MM.1S (cell line): ENCODE results near the gene SH2D4B.

Experiments
- DNase-seq: peaks from one replicate; pipeline ENCODE4 v3.0.0-alpha.2; 2015
- H2AFZ ChIP-seq: fragments of 300-600 bp; sonication (generic); 2 replicates; pipeline ENCODE4 v1.6.0; 2016; ENCODE audit warnings: antibody characterized with exemption, low read length
- H3F3A ChIP-seq: fragments of 300-600 bp; sonication (generic); 2 replicates; pipeline ENCODE4 v1.6.1; 2016; ENCODE audit warnings: mild to moderate bottlenecking, antibody characterized with exemption, low read length, moderate library complexity, mixed read lengths; ENCODE audit not compliant: insufficient read depth
- H3K27ac ChIP-seq: fragments of 300-600 bp; sonication (generic); 2 replicates; pipeline ENCODE4 v1.5.1; 2016; ENCODE audit warnings: mild to moderate bottlenecking, low read length
- H3K27me3 ChIP-seq: fragments of 300-600 bp; sonication (generic); replicated peaks from 2 replicates; pipeline ENCODE4 v1.6.0; 2016; ENCODE audit warnings: low read length; ENCODE audit not compliant: insufficient read depth
- H3K36me3 ChIP-seq: fragments of 300-600 bp; sonication (generic); replicated peaks from 2 replicates; pipeline ENCODE4 v1.6.1; 2016; ENCODE audit warnings: mild to moderate bottlenecking, low read length, mixed read lengths; ENCODE audit not compliant: insufficient read depth
- H3K4me1 ChIP-seq: fragments of 300-600 bp; sonication (generic); 2 replicates; pipeline ENCODE4 v1.6.1; 2016; ENCODE audit warnings: low read length, mixed read lengths
- H3K4me2 ChIP-seq: fragments of 300-600 bp; sonication (generic); 2 replicates; pipeline ENCODE4 v1.6.0; 2016; ENCODE audit warnings: low read depth, low read length
- H3K4me3 ChIP-seq: fragments of 300-600 bp; sonication (generic); 2 replicates; pipeline ENCODE4 v1.5.1; 2016; ENCODE audit warnings: low read length, mixed read lengths
- H3K79me2 ChIP-seq: fragments of 300-600 bp; sonication (generic); 2 replicates; pipeline ENCODE4 v1.6.1; 2016; ENCODE audit warnings: mixed run types, low read length, mixed read lengths
- H3K9ac ChIP-seq: fragments of 300-600 bp; sonication (generic); 2 replicates; pipeline ENCODE4 v1.6.1; 2016; ENCODE audit warnings: low read length, mixed read lengths
- H3K9me2 ChIP-seq: fragments of 300-600 bp; sonication (generic); replicated peaks from 2 replicates; pipeline ENCODE4 v1.6.1; 2016; ENCODE audit warnings: mild to moderate bottlenecking, low read length, mixed read lengths; ENCODE audit not compliant: insufficient read depth
- H3K9me3 ChIP-seq: fragments of 300-600 bp; sonication (generic); replicated peaks from 2 replicates; pipeline ENCODE4 v1.6.1; 2016; ENCODE audit warnings: mild to moderate bottlenecking, low read length, mixed read lengths; ENCODE audit not compliant: insufficient read depth
- H4K20me1 ChIP-seq: fragments of 300-600 bp; sonication (generic); 2 replicates; pipeline ENCODE4 v1.6.1; 2016; ENCODE audit warnings: mild to moderate bottlenecking, low read length, moderate library complexity, mixed read lengths; ENCODE audit not compliant: insufficient read depth
- CTCF ChIP-seq: fragments of 300-600 bp; sonication (generic); IDR thresholded peaks from 2 replicates; pipeline ENCODE4 v1.5.1; 2016; ENCODE audit warnings: antibody characterized with exemption, low read length, mixed read lengths
- EZH2 ChIP-seq: fragments of 300-600 bp; sonication (generic); optimal IDR thresholded peaks from 2 replicates; pipeline ENCODE3; 2017; ENCODE audit warnings: low read depth, mild to moderate bottlenecking, antibody characterized with exemption, low read length, mixed read lengths
- EZH2phosphoT487 ChIP-seq: fragments of 300-600 bp; sonication (generic); IDR thresholded peaks from 2 replicates; pipeline ENCODE4 v1.6.1; 2018; ENCODE audit warnings: antibody characterized with exemption, low read length

Gene SH2D4B

GRCh38 chr10:80524190-80524909 lies 13.4 kb upstream of the SH2D4B start:
- no peak for DNase-seq
- Histone ChIP-seq H3F3A (no peaks in the 10 kb centered on the region), H3K9ac (no peak overlapping the region), H3K4me3 (no peak overlapping the region), H2AFZ (no peak overlapping the region), H4K20me1 (no peaks in the 10 kb centered on the region), H3K9me3 (no peaks in the 10 kb centered on the region), H3K79me2 (no peaks in the 10 kb centered on the region), H3K4me2 (no peak overlapping the region), H3K9me2 (no peaks in the 10 kb centered on the region), H3K36me3 (no peaks in the 10 kb centered on the region), H3K4me1 (no peaks in the 10 kb centered on the region), H3K27me3 (no peaks in the 10 kb centered on the region), H3K27ac (no peak overlapping the region)
- TF ChIP-seq CTCF (no peak), EZH2phosphoT487 (no peak), EZH2 (no peak)

- H4K20me1 ChIP-seq: no peaks in the 10 kb centered on the region
- no peak overlapping the region for H3K27ac ChIP-seq
Observed at GRCh38 chr10:80526218-80526617, 11.5 kb upstream of the SH2D4B start.

GRCh38 chr10:80526742-80527141 lies 11.0 kb upstream of the SH2D4B start:
- H3K4me2 ChIP-seq: no peak overlapping the region
- no peaks in the 10 kb centered on the region for H3K9me3 ChIP-seq
- no peak overlapping the region for H2AFZ ChIP-seq
- no peaks in the 10 kb centered on the region for H3K27me3 ChIP-seq
- no peak overlapping the region for H3K4me3 ChIP-seq
- no peak overlapping the region for H3K27ac ChIP-seq
- TF ChIP-seq CTCF (no peak), EZH2phosphoT487 (no peak), EZH2 (no peak)
- no peaks in the 10 kb centered on the region for H4K20me1 ChIP-seq
- no peaks in the 10 kb centered on the region for H3K4me1 ChIP-seq
- no peak for DNase-seq
- H3K79me2 ChIP-seq: no peaks in the 10 kb centered on the region
- no peak overlapping the region for H3K9ac ChIP-seq
- H3K36me3 ChIP-seq: no peaks in the 10 kb centered on the region
- H3F3A ChIP-seq: no peaks in the 10 kb centered on the region
- H3K9me2 ChIP-seq: no peaks in the 10 kb centered on the region

More at GRCh38 chr10:80526218-80526617, 11.5 kb upstream of the SH2D4B start:
- no peaks in the 10 kb centered on the region for H3K9me2 ChIP-seq
- H3K27me3 ChIP-seq: no peaks in the 10 kb centered on the region
- TF ChIP-seq CTCF: no peak
- TF ChIP-seq EZH2: no peak
- TF ChIP-seq EZH2phosphoT487: no peak
- no peaks in the 10 kb centered on the region for H3K9me3 ChIP-seq
- H3K4me1 ChIP-seq: no peaks in the 10 kb centered on the region
- DNase-seq: no peak
- no peak overlapping the region for H3K4me2 ChIP-seq
- H3K9ac ChIP-seq: no peak overlapping the region
- H3K36me3 ChIP-seq: no peaks in the 10 kb centered on the region
- H3F3A ChIP-seq: no peaks in the 10 kb centered on the region
- H3K4me3 ChIP-seq: no peak overlapping the region
- no peaks in the 10 kb centered on the region for H3K79me2 ChIP-seq
- H2AFZ ChIP-seq: no peak overlapping the region
